NOMO-1 (cell line): ENCODE data around the gene SH2D5.

Source experiments
- DNase-seq, 2 experiments: peaks; one replicate each; lab custom pipeline; 2025; ENCODE audit not compliant: unreplicated experiment in 2 of 2; lab: John Stamatoyannopoulos, UW

The SH2D5 gene

DNA sequence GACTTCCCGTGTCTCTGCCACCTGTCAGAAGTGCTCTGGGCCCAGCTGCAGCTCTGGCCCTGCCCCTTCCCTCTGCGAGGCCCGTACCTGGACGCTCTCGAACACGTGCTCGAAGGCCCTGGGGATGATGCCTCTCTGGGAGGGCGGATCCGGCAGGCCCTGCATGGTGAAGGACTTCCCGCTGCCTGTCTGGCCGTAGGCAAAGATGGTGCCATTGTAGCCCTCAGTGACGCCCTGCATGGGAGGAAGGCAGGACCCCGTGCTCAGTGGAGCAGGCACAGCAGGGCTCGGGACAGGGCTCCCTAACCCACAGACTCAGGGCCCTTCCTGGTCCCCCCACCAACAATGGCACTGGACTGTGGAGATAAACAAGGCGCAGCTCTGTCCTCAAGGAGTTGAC lies 17.1 kb downstream of the SH2D5 start:
- no peak for DNase-seq

DNA sequence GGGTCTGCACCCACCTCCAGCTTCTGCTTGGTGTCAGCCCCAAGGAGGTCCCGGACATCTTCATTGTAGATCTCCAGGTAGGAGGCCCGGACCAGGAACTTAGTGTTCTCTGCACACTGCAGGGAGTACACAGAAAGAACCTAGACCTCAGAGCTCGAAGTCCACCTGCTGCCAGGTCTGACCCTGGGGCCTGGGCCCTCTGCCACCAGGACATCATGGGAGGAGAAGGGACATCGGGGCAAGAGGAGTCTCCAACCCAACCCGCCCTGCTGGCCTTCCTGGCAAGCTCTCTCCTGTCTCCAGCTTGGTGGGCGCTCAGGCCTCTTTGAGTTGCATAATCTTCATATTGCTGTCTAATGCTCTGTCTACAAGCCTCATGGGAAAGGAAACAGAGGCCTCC lies 19.1 kb downstream of the SH2D5 start:
- DNase-seq, result no peak

DNA sequence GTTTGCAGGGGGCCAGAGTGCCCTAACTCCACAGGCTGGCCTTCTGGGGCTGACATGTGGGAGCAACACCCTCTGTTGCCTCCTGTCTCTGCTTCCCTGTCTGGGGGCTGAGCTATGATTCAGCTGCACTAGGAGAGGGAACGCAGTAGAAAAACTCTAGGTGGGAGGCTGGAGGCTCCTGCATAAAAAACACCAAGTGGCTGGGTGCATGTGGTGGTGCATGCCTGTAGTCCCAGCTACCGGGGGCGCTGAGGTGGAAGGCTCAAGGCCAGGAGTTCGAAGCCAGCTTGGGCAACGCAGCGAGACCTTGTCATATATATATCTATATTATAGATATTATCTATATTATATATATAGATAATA lies 20.3 kb downstream of the SH2D5 start:
- DNase-seq, result peak in 1 of 2 experiments; percentile 23

DNA sequence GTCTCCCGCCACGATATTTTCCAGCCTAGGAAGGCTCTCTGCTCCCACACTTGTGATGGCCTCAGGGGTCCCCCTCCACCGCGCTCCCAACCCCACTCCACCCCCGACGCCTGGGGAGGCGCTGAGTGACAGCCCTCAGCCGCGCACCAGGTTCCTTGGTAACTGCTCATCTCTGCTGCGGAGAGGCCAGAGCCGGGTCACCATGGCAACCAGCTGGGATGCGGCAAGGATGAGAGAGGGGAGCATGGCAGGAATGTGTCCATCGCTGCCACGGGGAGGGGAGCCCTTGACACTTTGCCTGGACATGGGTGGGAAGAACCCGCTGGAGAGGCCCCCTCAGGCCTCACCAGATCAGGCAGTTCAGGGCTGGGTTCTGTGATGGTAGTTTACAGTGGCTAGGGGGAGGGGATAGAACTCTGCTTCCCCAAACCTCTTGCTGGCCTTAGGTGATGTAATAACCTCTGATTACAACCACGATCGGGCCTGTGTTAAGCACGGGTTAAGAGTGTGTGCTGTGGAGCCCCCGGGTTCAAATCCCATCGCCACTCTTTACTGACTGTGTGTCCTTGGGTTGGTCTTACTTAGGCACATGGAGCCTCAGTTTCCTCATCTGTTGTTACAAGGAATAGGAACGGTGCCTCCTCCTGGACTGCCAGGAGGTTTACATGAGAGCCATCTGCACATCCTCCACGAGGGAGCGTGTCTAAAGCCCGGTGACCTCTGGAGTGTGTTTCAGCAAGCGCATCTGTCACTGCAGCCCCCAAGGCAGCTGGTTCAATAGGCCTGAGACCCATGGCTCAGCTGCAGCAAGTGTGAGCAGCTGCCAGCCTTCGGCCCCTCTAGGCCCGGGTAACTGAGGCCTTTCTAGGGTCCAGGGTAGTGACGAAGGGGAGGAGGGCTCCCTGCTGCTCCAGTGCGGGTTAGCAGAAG lies 21.0 kb downstream of the SH2D5 start:
- DNase-seq, result peak; percentile 63 to 65

DNA sequence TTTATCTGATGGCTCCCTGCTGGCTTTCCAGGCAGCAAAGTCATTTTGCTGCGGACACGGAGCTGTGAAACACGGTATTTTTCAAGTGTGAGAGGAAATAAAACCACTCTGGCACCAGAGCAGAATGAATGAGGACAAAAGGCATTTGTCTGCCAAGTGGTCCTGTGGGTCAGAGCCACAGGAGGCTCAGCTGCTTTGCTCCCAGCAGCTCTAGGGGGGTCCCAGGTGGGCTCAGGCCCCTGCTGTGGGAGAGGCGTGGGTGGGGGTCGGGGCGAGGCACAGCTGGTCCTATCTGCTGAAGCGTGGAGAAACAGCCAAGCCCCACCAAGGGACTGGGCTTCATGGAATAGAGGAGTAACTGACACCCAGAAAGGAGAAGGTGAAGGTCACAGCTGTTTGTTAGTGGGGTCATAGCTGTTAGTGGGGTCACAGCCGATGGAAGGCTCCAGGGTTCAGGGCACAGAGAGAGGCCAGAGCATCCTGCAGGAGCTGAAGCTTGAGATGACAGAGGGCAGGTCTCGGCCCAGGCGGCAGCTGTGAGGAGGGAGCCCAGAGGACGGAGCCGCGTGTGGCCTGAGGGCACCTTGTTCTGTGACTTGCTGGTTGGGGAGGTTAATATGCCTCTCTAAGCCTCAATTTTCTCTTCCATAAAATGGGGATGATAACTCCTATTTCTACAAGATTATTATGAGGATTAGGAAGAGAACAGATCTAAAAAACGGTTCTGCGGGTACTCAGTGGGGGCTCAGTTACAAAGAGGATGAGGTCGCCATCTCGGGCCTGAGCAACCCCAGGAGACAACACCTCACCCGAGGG lies 21.8 kb downstream of the SH2D5 start:
- DNase-seq, result no peak

DNA sequence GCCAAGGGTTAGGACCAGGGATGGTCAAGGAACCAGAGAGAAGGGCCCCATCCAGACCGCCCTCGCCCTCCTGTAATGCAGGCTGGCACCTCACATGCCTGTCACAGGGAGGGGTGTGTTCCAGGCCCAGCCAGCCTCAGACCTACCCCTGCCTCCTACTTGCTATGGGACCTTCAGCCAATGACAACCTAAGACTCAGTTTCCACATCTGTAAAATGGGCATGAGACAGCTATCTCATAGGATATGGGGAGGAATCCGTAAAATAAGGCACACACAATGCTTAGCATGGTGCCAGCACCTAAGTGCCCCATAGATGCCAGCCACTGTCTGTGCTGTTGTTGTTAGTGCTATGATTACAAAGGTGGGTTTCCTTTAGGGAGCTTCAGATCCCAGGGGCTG lies 22.6 kb downstream of the SH2D5 start:
- DNase-seq, result no peak

DNA sequence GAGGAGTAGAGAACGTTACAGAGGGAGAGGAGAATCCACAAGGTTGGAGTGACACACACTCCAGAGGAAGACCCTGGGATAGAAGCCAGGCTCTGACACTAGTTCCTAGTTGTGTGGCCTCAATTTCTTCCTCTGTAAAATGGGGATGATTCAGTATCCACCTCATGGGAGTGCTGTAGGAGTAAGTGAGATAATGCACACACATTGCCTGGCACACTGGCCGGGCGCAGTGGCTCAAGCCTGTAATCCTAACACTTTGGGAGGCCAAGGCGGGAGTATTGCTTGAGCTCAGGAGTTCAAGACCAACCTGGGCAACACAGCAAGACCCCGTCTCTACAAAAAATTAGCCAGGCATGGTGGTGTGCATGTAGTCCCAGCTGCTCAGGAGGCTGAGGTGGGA lies 23.6 kb downstream of the SH2D5 start:
- DNase-seq, result no peak

DNA sequence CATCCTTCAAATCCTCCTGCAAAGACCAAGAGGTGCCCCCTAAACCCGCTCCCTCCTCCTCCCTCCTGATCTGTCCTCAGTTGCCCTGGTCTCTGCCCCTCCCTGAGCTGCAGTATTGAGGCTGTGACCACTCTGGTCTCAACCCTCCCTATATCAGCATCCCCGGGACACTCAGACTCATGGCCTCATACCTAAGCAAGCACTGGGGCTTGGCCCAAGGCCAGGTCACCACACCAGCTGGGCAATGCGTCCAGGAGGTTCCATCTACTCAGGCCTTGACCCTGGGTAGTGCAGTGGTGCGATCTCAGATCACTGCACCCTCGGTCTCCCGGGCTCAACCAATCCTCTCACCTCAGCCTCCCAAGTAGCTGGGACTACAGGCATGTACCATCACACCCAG lies 24.4 kb downstream of the SH2D5 start:
- no peak for DNase-seq

DNA sequence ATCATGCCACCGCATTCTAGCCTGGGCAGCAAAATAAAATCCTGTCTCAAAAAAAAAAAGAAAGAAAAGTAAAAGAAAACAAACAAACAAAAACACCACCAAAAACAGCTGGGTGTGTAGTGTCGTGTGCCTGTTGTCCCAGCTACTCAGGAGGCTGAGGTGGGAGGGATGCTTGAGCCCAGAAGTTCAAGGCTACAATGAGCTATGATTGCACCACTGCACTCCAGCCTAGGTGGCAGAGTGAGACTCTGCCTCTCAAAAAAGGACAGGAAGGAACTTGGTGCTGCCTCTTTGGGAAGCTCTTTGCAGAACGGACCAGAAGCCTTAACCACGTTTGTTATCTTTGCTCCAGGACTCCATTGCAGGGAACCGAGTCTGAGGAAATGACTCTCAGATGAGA lies 25.7 kb downstream of the SH2D5 start:
- no peak for DNase-seq

DNA sequence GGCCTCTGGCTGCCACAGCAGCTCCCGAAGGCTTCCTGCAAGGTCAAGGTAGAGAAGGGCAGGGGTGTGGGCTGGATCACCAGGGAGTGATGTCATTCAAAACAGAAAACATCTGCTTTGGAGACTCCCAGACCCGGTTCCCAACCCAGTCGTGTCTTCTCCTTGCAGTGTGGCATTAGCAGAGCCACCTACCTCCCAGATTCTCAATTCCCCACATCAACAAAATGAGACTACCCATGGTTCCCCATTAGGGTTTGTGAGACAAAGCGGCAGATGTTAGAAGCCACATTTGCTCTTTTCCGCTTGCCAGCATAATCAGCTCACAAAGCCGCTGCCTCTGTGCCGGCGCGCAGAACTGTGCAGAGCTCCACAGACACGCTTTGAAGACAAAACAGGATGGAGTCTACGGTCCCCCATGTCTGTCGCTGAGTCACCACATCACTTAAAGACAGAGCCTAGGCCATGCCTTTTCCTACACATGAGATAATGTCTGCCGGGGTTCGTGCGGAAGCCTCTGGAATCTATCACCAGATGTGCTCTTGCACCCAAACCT lies 27.2 kb downstream of the SH2D5 start:
- no peak for DNase-seq

DNA sequence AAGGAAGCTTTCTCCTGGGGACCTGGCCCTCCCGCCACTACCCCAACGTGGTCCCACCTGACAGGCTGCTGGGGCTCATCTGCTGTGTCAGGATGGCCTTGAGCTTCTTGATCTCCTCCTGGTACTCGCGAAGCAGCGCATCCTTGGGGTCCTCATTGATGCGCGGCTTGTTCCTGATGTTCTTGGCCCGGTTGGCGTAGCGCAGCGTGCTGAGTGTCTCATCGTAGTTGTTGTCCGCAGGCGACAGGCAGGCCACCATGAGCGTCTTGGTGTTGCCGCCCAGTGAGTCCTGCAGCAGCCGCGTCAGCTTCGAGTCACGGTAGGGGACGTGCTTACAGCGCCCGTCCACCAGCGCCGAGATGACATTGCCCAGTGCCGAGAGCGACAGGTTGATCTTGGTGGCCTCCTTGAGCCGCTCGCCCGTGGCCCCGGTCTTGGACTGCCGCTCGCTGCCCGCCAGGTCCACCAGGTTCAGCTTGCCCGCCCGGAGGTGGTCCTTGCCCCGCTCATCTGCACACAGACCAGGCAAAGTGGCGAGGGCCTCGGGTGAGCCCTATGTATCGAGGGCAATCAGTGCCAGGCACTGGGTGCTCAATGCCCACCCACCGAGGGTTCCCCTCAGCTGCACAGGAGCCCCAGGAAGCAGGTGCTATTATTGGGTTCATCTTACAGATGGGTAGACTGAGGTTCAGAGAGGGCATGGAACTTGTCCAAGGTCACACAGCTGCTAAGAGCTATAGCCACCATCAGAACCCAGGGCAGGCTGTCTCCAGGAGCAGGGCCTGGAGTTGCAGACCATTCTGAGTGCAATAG lies 27.9 kb downstream of the SH2D5 start:
- no peak for DNase-seq

DNA sequence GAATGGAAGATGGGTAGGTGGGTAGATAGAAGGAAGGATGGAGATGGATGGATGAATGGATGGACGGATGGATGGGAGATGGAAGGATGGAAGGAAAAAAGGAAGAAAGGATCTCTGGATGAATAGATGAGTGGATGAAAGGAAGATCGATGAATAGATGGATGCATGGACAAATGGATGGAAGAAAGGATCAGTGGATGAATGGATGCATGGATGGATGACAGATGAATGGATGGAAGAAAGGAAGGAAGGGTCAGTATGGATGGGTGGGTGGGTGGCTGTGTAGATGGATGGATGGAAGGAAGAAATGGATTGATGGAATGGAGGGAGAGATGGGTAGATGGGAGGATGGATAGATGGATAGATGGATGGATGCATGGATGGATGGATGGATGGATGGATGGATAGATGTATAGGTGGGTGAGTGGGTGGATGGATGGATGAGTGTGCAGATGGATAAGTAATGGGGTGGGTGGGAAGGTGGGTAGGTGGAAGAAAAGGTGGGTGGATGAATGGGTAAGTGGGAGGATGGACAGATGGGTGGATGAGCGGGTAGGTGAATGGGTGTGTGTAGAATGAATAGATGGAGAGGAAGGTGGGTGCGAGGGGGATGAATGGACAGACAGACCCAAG lies 29.3 kb downstream of the SH2D5 start:
- DNase-seq, result no peak

DNA sequence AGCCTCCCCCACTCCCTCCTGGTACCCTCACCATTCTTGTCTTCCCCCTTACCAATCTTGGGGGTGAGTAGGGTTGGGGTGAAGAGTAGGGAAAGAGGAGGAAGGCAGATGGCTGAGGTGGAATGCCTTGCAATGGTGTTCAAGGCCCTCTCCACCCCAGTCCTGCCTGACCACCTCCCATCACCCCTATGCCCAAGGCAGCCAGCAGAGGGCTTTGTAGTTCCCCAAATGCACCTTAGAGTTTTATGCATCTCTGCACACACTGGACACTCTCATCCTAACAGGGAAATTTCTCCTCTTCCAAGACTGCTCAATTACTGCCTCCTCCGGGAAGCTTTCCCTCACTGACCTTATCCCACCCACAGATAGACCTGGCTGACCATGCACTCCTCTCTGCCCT lies 30.1 kb downstream of the SH2D5 start:
- DNase-seq, result no peak

DNA sequence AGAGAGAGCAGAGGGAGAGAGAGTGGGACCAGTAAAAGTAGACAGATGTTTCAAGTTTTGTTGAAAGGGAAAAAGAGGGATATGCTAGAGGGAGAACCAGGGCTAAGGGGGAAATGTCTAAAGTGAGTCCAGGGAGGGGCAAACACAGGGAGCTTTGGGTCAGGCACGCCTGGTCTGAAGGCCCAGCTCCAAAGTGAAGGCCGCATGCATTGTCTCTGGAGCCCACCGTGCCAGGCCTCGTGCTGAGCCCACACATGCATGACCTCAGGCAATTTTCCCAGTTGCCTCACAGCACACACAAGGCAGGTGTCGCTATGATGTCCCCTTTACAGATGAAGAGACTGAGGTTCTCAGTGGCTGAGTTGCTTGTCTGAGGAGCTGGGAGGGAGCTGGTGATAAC lies 30.7 kb downstream of the SH2D5 start:
- DNase-seq, result no peak

DNA sequence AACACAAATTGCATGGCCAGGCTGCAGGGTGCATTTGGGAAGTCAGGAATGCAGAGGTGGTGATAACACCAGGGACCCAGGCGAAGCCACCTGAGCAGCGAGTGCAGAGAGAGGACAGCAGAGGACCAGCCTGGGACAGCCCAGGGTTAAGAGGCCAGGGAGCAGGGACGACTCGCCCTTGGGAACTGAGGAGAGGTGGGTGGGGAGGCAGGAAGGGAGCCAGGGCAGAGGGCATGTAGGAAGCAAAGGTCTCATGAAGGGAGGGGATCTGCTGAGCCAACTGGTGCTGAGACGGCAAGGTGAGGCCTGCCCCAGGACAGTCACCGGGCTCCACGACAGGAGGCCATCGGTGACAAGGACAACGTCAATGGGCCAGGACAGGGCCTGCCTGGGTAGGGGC lies 31.1 kb downstream of the SH2D5 start:
- DNase-seq, result no peak

DNA sequence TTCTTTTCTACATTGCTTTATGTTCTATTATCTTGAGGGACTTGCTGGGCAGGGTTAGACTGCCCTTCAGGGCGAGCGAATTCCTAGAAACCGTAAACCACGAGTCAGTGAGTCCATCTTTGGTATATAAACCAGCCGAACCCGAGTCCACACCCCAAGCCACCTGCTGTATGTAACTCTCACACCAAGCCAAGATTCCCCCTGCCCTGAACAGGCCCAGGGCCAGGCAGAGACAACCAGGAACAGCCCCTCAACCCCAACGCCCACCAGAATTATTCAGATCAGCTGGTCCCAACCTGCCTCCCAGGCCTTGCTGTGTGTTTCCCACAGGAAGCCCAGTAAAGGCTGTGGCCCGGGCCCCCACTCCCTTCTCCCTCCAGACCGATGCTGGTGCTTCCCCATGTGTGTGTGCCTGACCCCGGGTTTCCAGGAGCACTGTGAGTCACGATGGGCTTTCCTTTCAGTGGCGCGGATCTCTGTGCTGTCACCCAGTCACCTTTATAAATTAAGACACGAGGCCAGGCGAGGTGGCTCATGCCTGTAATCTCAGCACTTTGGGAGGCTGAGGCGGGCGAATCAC lies 31.8 kb downstream of the SH2D5 start:
- DNase-seq, result no peak

DNA sequence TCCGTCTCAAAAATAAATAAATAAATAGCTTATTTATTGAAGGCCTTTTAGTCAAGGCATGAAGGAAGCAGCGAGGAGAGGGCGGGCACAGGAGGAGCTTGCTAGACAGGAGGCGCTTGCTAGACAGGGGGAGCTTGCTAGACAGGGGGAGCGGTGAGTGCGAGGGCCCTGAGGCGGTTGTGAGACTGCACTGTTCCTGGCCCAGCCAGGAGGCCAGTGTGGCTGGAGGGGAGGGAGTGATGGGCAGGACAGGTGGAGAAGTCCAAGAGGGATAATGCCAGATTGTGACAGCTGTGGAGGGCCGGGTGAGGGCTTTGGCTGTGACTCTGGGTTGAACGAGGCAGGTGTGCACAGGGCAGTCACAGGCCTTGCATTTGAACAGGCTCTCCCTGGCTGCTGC lies 32.9 kb downstream of the SH2D5 start:
- DNase-seq, result no peak

DNA sequence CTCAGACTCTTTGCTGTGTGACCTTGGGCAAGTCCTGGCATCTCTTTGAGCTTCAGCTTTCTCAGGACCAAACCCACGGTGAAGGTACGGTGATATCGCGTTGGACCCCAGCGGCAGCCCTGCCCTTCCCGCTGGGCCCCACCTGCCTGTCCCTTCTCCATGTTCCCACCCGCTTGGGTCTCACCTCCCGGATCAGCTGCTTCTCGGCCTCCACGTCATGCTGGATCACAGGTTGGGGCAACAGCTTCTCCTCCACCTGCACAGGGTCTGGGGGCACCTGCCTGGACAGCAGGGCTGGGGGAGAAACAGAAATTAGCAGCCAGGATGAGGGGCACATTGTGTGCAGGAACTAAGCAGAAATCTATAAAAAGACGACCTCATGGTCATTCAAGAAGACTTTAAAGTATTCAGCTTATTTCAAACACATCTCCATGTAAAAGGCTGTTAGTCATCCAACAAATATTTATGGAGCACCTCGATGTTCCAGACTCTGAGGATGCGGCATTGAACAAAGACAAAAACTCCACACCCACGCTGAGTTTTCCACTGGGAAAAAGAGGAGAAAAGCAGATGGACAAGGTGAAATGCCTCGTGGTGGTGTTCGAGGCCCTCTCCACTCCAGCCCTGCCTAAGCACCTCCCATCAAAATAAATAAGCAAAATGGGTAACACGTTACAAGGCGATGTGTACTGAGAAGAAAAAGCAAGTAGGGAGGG lies 34.1 kb downstream of the SH2D5 start:
- no peak for DNase-seq

DNA sequence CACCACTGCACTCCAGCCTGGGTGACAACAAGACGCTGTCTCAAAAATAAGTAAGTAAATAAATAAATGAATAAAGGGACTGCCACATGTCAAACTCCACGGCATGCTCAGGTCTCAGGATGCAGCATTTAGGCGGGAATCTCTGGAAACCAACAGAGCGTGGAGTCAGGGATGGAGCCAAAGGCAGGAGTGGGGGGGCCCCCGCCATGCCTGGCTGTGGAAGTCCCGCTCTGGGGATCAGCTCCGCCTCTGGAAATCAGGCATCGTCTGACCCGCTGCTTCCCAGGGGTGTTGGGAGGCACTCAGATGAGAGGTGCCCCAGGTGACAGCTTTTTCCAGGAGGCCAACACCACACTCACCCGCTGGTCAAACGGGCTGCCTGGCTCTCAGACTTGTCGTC lies 34.9 kb downstream of the SH2D5 start:
- DNase-seq, result no peak
